ENCODE measurements around the gene TJP1. TPM values are rescaled to one million over a fixed set of nuclear protein-coding genes. Genes with fewer than 3 reads are reported as not detected.

Gene TJP1
- total and polyA plus RNA-seq, 2 of the 8 experiments (the other 6 are each of a cell fraction or from before 2014, with no cell fraction given), result 46.3 to 138 TPM

- Histone ChIP-seq H3K4me2 (ENCODE audit: insufficient read depth in 1 of 2, low read depth in 2 of 2, low read length in 2 of 2) (no peak overlapping the region), H3K27ac (ENCODE audit: low read depth, low read length) (no peak overlapping the region), H2BK20ac (ENCODE audit: low read length) (0 out of 2 replicates have a peak overlapping the region, but pooled peaks have one; percentile 9), H4K20me1 (replicated peaks in 1 of 2; ENCODE audit: control insufficient read depth in 1 of 2, insufficient read depth in 2 of 2, low read length in 2 of 2) (no peaks in the 10 kb centered on the region), H2AK5ac (ENCODE audit: low read depth, low read length) (no peak overlapping the region), H3K23me2 (ENCODE audit: low read depth, low read length) (peaks cover 8% of the 10 kb centered on the region; the same call in 1 of the 2 replicates), H3K56ac (replicated peaks; ENCODE audit: insufficient read length, low read depth, low read length) (no peak overlapping the region), H3K79me1 (ENCODE audit: low read depth, low read length) (no peaks in the 10 kb centered on the region), H3K9ac (replicated peaks in 1 of 4; ENCODE audit: extremely low read depth in 1 of 4, low read depth in 3 of 4, low read length in 3 of 4) (no peak overlapping the region), H3K14ac (ENCODE audit: insufficient read length) (no peak overlapping the region), H2BK15ac (ENCODE audit: low read length) (no peak overlapping the region), H3K4me1 (replicated peaks in 1 of 4; ENCODE audit: control insufficient read depth in 3 of 4, insufficient read depth in 4 of 4, low read length in 3 of 4) (peaks cover 0 to 13% (median 1%) of the 10 kb centered on the region in 4 experiments; a peak in 6 of 7 replicates), H2BK5ac (ENCODE audit: low read depth, low read length) (no peak overlapping the region), H4K91ac (replicated peaks; ENCODE audit: insufficient read length, low read length) (no peak overlapping the region), H3K79me2 (ENCODE audit: control insufficient read depth in 1 of 2, insufficient read depth in 2 of 2, low read length in 2 of 2) (no peaks in the 10 kb centered on the region), H3K18ac (ENCODE audit: extremely low read depth, low read length) (no peak overlapping the region), H2BK12ac (ENCODE audit: low read depth, low read length) (no peak overlapping the region), H4K8ac (ENCODE audit: extremely low read depth, insufficient read depth, low read length) (no peak overlapping the region), H3K36me3 (ENCODE audit: control insufficient read depth in 2 of 4, insufficient read depth in 4 of 4, low read length in 3 of 4) (no peaks in the 10 kb centered on the region), H3K27me3 (replicated peaks in 1 of 4; ENCODE audit: control insufficient read depth in 3 of 4, extremely low read depth in 1 of 4, insufficient read depth in 3 of 4, low read length in 3 of 4) (no peaks in the 10 kb centered on the region), H3K4me3 (ENCODE audit: extremely low read depth in 1 of 4, insufficient read depth in 2 of 4, low read depth in 3 of 4, low read length in 4 of 4) (no peak overlapping the region), H2AFZ (ENCODE audit: low read length) (0 out of 2 replicates have a peak overlapping the region, but pooled peaks have one; percentile 11), H3K4ac (replicated peaks; ENCODE audit: insufficient read length, low read depth, low read length) (peak overlapping the region; percentile 86), H3K9me3 (ENCODE audit: insufficient read depth in 2 of 2, low read depth in 1 of 2, low read length in 1 of 2) (no peaks in the 10 kb centered on the region), H4K5ac (ENCODE audit: insufficient read length, low read depth, low read length) (no peak overlapping the region), H2BK120ac (replicated peaks; ENCODE audit: low read depth, low read length) (no peak overlapping the region), H3K23ac (ENCODE audit: insufficient read length) (no peak overlapping the region)
- ChIA-PET CTCF (ENCODE audit: partially characterized antibody) (interaction anchor here (1.5 to 2.0 kb wide), 2 partner anchors 253 to 547 kb away, joined by 4 to 5 read pairs; no protein-coding TSS in a partner anchor), POLR2A (ENCODE audit: partially characterized antibody) (interaction anchor here (1.4 kb wide), 1 partner anchor 251 kb away, joined by 3 read pairs; no protein-coding TSS in a partner anchor)
- 91% methylated on average over 11 of the region's 11 CpGs; no CpG with 5 or more reads in 1 of the 2 experiments for WGBS, 2 experiments (ENCODE audit: extremely low coverage in 1 of 2, insufficient coverage in 1 of 2, insufficient read length in 1 of 2, insufficient replicate concordance in 2 of 2, low coverage in 1 of 2, low lambda C conversion rate in 2 of 2, missing lambda C conversion rate in 1 of 2)
- FAIRE-seq, result no peak
- DNase-seq (ENCODE audit: low read depth in 1 of 2, low spot score in 2 of 2), result peak in 1 of 2 experiments; percentile 13
- TF ChIP-seq BACH1 (IDR thresholded peaks at IDR 0.05; ENCODE audit: low read length), result no peak
- no peak for TF ChIP-seq RBBP5 (IDR thresholded peaks at IDR 0.05; ENCODE audit: borderline replicate concordance, low read depth, low read length)
- no peak for TF ChIP-seq JUND (IDR thresholded peaks at IDR 0.05; ENCODE audit: low read length)
- no peak for TF ChIP-seq EP300 (IDR thresholded peaks at IDR 0.05; ENCODE audit: borderline replicate concordance in 1 of 2, low read depth in 2 of 2, low read length in 2 of 2)
- TF ChIP-seq GABPA (IDR thresholded peaks at IDR 0.05; ENCODE audit: borderline replicate concordance, insufficient read depth, low read length), result no peak
- TF ChIP-seq TCF12 (IDR thresholded peaks at IDR 0.05; ENCODE audit: low read depth, low read length), result no peak
- TF ChIP-seq CHD1 (IDR thresholded peaks at IDR 0.05; ENCODE audit: low read depth, low read length), result no peak
- TF ChIP-seq NRF1 (IDR thresholded peaks at IDR 0.05; ENCODE audit: low read depth, low read length), result no peak
- TF ChIP-seq KDM1A (IDR thresholded peaks at IDR 0.05; ENCODE audit: borderline replicate concordance, low read length), result no peak
- TF ChIP-seq FOSL1 (IDR thresholded peaks at IDR 0.05; ENCODE audit: insufficient read depth, low read depth, low read length), result no peak
Measured at GRCh38 chr15:29672923-29673809, 149.1 kb downstream of the TJP1 start.
